IMR-90 (cell line): ENCODE results near the gene ACIN1. TPM values are rescaled to one million over a fixed set of nuclear protein-coding genes. Genes with fewer than 3 reads are reported as not detected.

Experiments used
- ATAC-seq: fragments of 200-7000 bp; cut with Tn5 transposase; 2 replicates; pipeline ENCODE4 v1.9.1; 2020; ENCODE audit warnings: low read depth, mild to moderate bottlenecking, moderate library complexity
- BruUV-seq: library from RNA; stranded (reverse); fragments of 400-500 nt; replicated peaks from 2 replicates; lab custom pipeline; 2021; lab: Mats Ljungman, UMichigan
- CTCF ChIA-PET: fragments of 300-600 bp; formaldehyde crosslinking; extraction: SDS; loops from one replicate; lab custom pipeline; 2021; ENCODE audit warnings: antibody characterized with exemption; lab: Yijun Ruan, JAX
- POLR2A ChIA-PET: fragments of 300-600 bp; sonication (Branson Sonifier 250); formaldehyde crosslinking; loops from one replicate; lab custom pipeline; 2022; ENCODE audit warnings: antibody characterized with exemption; ENCODE audit not compliant: unreplicated experiment; lab: Charles Lee
- DNase-seq: peaks from one replicate; pipeline ENCODE4 v3.0.0; 2013
- H2AFZ ChIP-seq: replicated peaks from 2 replicates; pipeline ENCODE3; 2013; ENCODE audit warnings: low read length, mild to moderate bottlenecking; ENCODE audit not compliant: poor library complexity
- H2AK5ac ChIP-seq: 2 replicates; pipeline ENCODE4 v1.6.1; 2013; ENCODE audit warnings: low read depth, low read length, inconsistent platforms
- H2AK9ac ChIP-seq: replicated peaks from 2 replicates; pipeline ENCODE3; 2013; ENCODE audit warnings: mild to moderate bottlenecking, low read depth, low read length, moderate library complexity; ENCODE audit not compliant: poor library complexity
- H2BK120ac ChIP-seq: 2 replicates; pipeline ENCODE4 v1.6.1; 2013; ENCODE audit warnings: low read depth, low read length, inconsistent platforms
- H2BK15ac ChIP-seq: 3 replicates; pipeline ENCODE4 v1.6.1; 2013; ENCODE audit warnings: low read depth, low read length, inconsistent platforms
- H2BK20ac ChIP-seq: 2 replicates; pipeline ENCODE4 v1.6.1; 2013; ENCODE audit warnings: low read depth, mild to moderate bottlenecking, inconsistent platforms, low read length, moderate library complexity
- H2BK5ac ChIP-seq: 2 replicates; pipeline ENCODE4 v1.6.1; 2013; ENCODE audit warnings: mild to moderate bottlenecking, low read depth, low read length, inconsistent platforms; ENCODE audit not compliant: poor library complexity, severe bottlenecking
- H3K14ac ChIP-seq: replicated peaks from 2 replicates; pipeline ENCODE4 v1.6.1; 2013; ENCODE audit warnings: low read depth, low read length, inconsistent platforms
- H3K18ac ChIP-seq: 2 replicates; pipeline ENCODE4 v1.6.1; 2013; ENCODE audit warnings: low read depth, low read length, control low read depth
- H3K23ac ChIP-seq: 2 replicates; pipeline ENCODE4 v1.6.1; 2013; ENCODE audit warnings: low read depth, low read length, inconsistent platforms
- H3K27ac ChIP-seq: 2 replicates; pipeline ENCODE4 v1.5.1; 2013; ENCODE audit warnings: mild to moderate bottlenecking, control low read depth, low read length; ENCODE audit not compliant: insufficient read depth
- H3K27me3 ChIP-seq: 2 replicates; pipeline ENCODE4 v1.6.1; 2013; ENCODE audit warnings: low read length; ENCODE audit not compliant: control insufficient read depth, insufficient read depth
- H3K36me3 ChIP-seq: 2 replicates; pipeline ENCODE4 v1.6.1; 2013; ENCODE audit warnings: low read length, mixed read lengths; ENCODE audit not compliant: control insufficient read depth, insufficient read depth
- H3K4ac ChIP-seq: 2 replicates; pipeline ENCODE4 v1.6.1; 2013; ENCODE audit warnings: low read depth, low read length, inconsistent platforms
- H3K4me1 ChIP-seq: 2 replicates; pipeline ENCODE4 v1.6.1; 2013; ENCODE audit warnings: low read length, mixed read lengths; ENCODE audit not compliant: control insufficient read depth, insufficient read depth
- H3K4me2 ChIP-seq: 2 replicates; pipeline ENCODE4 v1.6.1; 2013; ENCODE audit warnings: low read depth, mild to moderate bottlenecking, control low read depth, low read length, moderate library complexity
- H3K4me3 ChIP-seq: 2 replicates; pipeline ENCODE4 v1.5.1; 2013; ENCODE audit warnings: low read depth, mild to moderate bottlenecking, control low read depth, low read length, moderate library complexity; ENCODE audit not compliant: insufficient read depth
- H3K56ac ChIP-seq: 2 replicates; pipeline ENCODE4 v1.6.1; 2013; ENCODE audit warnings: low read length, inconsistent platforms; ENCODE audit not compliant: insufficient read depth; ENCODE audit errors: extremely low read depth
- H3K79me1 ChIP-seq, 2 experiments: 2 replicates each; pipeline ENCODE4 v1.6.1; 2013; ENCODE audit warnings: low read length in 2 of 2, inconsistent platforms in 1 of 2, low read depth in 1 of 2
- H3K9ac ChIP-seq: 2 replicates; pipeline ENCODE4 v1.6.1; 2013; ENCODE audit warnings: low read depth, low read length, control low read depth
- H3K9me1 ChIP-seq: 2 replicates; pipeline ENCODE4 v1.6.1; 2013; ENCODE audit warnings: low read length, inconsistent platforms; ENCODE audit not compliant: insufficient read depth
- H3K9me3 ChIP-seq: 2 replicates; pipeline ENCODE4 v1.6.1; 2013; ENCODE audit warnings: low read length; ENCODE audit not compliant: control insufficient read depth, insufficient read depth
- H4K20me1 ChIP-seq: 2 replicates; pipeline ENCODE4 v1.6.1; 2013; ENCODE audit warnings: low read length, inconsistent platforms; ENCODE audit not compliant: insufficient read depth
- H4K5ac ChIP-seq: 2 replicates; pipeline ENCODE4 v1.6.1; 2013; ENCODE audit warnings: mild to moderate bottlenecking, low read depth, low read length, control low read depth
- H4K8ac ChIP-seq, 2 experiments: 2 replicates each; pipeline ENCODE4 v1.6.1; 2013; ENCODE audit warnings: low read depth in 2 of 2, low read length in 2 of 2, control low read depth in 1 of 2, inconsistent platforms in 1 of 2
- H4K91ac ChIP-seq: 2 replicates; pipeline ENCODE4 v1.6.1; 2013; ENCODE audit warnings: low read depth, low read length, inconsistent platforms; ENCODE audit not compliant: insufficient read depth
- BHLHE40 ChIP-seq: fragments of 150-350 bp; IDR thresholded peaks from 2 replicates; pipeline ENCODE4 v1.6.1; 2016; ENCODE audit warnings: mild to moderate bottlenecking, low read depth, low read length
- FOS ChIP-seq: fragments of 150-350 bp; IDR thresholded peaks from 2 replicates; pipeline ENCODE4 v1.6.1; 2016; ENCODE audit warnings: low read depth, low read length
- MXI1 ChIP-seq: IDR thresholded peaks from 2 replicates; pipeline ENCODE4 v1.6.1; 2012; ENCODE audit warnings: low read depth, mild to moderate bottlenecking, low read length, moderate library complexity, borderline replicate concordance
- RAD21 ChIP-seq: IDR thresholded peaks from 2 replicates; pipeline ENCODE4 v1.6.1; 2012; ENCODE audit warnings: low read length, improper control_type of control experiment
- RCOR1 ChIP-seq: IDR thresholded peaks from 2 replicates; pipeline ENCODE4 v1.6.1; 2012; ENCODE audit warnings: mild to moderate bottlenecking, low read length, improper control_type of control experiment; ENCODE audit not compliant: insufficient replicate concordance
- whole genome bisulfite sequencing, 2 experiments: methylation state at CpG; one replicate each; pipeline versions ENCODE4 v1.1.5 to v1.1.7; 2013; ENCODE audit warnings: missing lambda C conversion rate in 2 of 2; ENCODE audit not compliant: insufficient read length in 1 of 2; ENCODE audit errors: extremely low coverage in 2 of 2; 5-methylcytosine and 5-hydroxymethylcytosine counted together
- dilution Hi-C: fragments of 300-500 bp; cut with HindIII; formaldehyde crosslinking; loops from one replicate; pipeline ENCODE4 v1.14.3; 2018; ENCODE audit warnings: low sequenced_read_pairs; ENCODE audit not compliant: unreplicated experiment
- in situ Hi-C: fragments of 300-500 bp; cut with MboI; formaldehyde crosslinking; loops from 3 replicates; pipeline ENCODE4 v1.14.3; 2019; ENCODE audit warnings: low sequenced_read_pairs, inconsistent platforms, mixed read lengths
- intact Hi-C: fragments of 100-400 bp; cut with micrococcal nuclease; formaldehyde crosslinking; loops from 2 replicates; pipeline ENCODE4 v1.10.0; 2022
- polyA plus RNA-seq, 3 experiments: library from polyadenylated mRNA; depleted of rRNA; stranded (reverse); fragments of >200 nt; gene quantifications; 2 replicates each; pipeline ENCODE4 v1.2.3, GENCODE V29; 2012; ENCODE audit warnings: low replicate concordance in 1 of 3
- total RNA-seq: library from RNA; depleted of rRNA; stranded (reverse); fragments of >200 nt; gene quantifications from 2 replicates; pipeline ENCODE4 v1.2.3, GENCODE V29; 2012

The ACIN1 gene
- total and polyA plus RNA-seq, 2 of the 4 experiments (the other 2 are of a cell fraction), result 73.8 to 185 TPM

- TF ChIP-seq RCOR1 (no peak), BHLHE40 (no peak), MXI1 (no peak)
These were observed 3.4 kb downstream of the ACIN1 start (continued) for GRCh38 chr14:23091294-23092225.

DNA sequence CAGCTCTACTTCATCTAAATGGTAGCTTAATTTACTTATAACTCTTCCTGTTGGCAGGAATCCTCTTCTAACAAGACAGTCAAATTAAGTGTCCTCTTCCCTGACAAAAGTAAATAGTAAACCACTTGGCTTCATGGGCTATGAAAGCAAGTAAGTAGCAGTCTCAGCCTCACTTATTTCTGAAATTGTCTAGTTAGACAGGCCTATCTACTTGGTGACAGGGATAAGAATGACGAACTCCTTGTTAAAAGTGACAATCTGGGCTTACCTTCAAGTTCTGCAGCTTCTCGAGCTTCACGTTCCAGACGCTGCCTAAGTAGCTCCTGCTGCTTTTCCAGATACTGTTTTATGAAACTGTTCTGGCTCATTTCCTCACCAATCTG lies 4.7 kb downstream of the ACIN1 start:
- H2AK9ac ChIP-seq, result no peak overlapping the region
- H2BK120ac ChIP-seq, result no peak overlapping the region
- H3K4me2 ChIP-seq, result no peak overlapping the region
- H3K14ac ChIP-seq, result no peak overlapping the region
- CTCF ChIA-PET, result interaction anchor here (1.4 kb wide), 2 partner anchors 13 to 21 kb away, joined by 5 to 7 read pairs; no protein-coding TSS in a partner anchor
- no peaks in the 10 kb centered on the region for H3K9me3 ChIP-seq
- WGBS, 2 experiments, result 93% methylated on average over 3 of the region's 4 CpGs; no CpG with 5 or more reads in 1 of the 2 experiments
- peak overlapping the region; percentile 20; the same call in 1 of the 2 replicates for H3K23ac ChIP-seq
- no peaks in the 10 kb centered on the region for H3K9me1 ChIP-seq
- no peak for DNase-seq
- no peak overlapping the region for H2BK20ac ChIP-seq
- TF ChIP-seq FOS (no peak), RAD21 (no peak)
- peaks cover 27 to 50% of the 10 kb centered on the region in 2 experiments for H3K79me1 ChIP-seq
- no peak overlapping the region for H2AK5ac ChIP-seq
- no peak overlapping the region for H4K5ac ChIP-seq
- H4K20me1 ChIP-seq, result peaks cover 22% of the 10 kb centered on the region; the same call in 1 of the 2 replicates
- POLR2A ChIA-PET, result interaction anchor here (0.7 kb wide), 1 partner anchor 11 kb away, joined by 3 read pairs; no protein-coding TSS in a partner anchor
- H3K27me3 ChIP-seq, result no peaks in the 10 kb centered on the region
- no peak overlapping the region for H2BK15ac ChIP-seq
- no peak overlapping the region for H2AFZ ChIP-seq
- H3K4me1 ChIP-seq, result no peaks in the 10 kb centered on the region; the same call in 1 of the 2 replicates
- H3K36me3 ChIP-seq, result peaks cover 21% of the 10 kb centered on the region
- intact Hi-C loops, result no loop called here
- no peak overlapping the region for H3K9ac ChIP-seq
- H3K4ac ChIP-seq, result no peak overlapping the region
- ATAC-seq, result no peak
- H2BK5ac ChIP-seq, result no peak overlapping the region
- in situ Hi-C loops, result loop anchor here (25.0 kb wide), 1 partner anchor 1047 kb away; the partner anchor contains the start of genes EMC9, FITM1, PSME1 and PSME2
- no peak overlapping the region for H3K4me3 ChIP-seq
- no peak overlapping the region for H4K8ac ChIP-seq
- H3K56ac ChIP-seq, result no peak overlapping the region
- no peak overlapping the region for H4K91ac ChIP-seq
- dilution Hi-C loops, result no loop called here
- no peak overlapping the region for H3K27ac ChIP-seq
- H3K18ac ChIP-seq, result no peak overlapping the region
- BruUV-seq, result no TSS peak
